SK-N-SH (cell line): ENCODE data around the gene EXOC1. TPM values are rescaled to one million over a fixed set of nuclear protein-coding genes. Genes with fewer than 3 reads are reported as not detected.

Experiments
- CTCF ChIA-PET: fragments of 300-600, 350-600 bp; formaldehyde crosslinking; extraction: SDS; loops from one replicate; lab custom pipeline; 2021; lab: Yijun Ruan, JAX
- POLR2A ChIA-PET: fragments of 350-600 bp; sonication (Branson Sonifier 250); formaldehyde crosslinking; extraction: SDS; loops from one replicate; lab custom pipeline; 2020; ENCODE audit warnings: antibody characterized with exemption, inconsistent platforms; lab: Yijun Ruan, JAX
- DNase-seq: peaks from one replicate; pipeline ENCODE4 v3.0.0; 2012
- H2AFZ ChIP-seq: fragments of 200-600 bp; sonication (generic); 2 replicates; pipeline ENCODE4 v1.8.1; 2016; ENCODE audit warnings: antibody characterized with exemption, mild to moderate bottlenecking, low read depth
- H3F3A ChIP-seq: fragments of 200-600 bp; sonication (generic); replicated peaks from 2 replicates; pipeline ENCODE3; 2016; ENCODE audit warnings: antibody characterized with exemption, mild to moderate bottlenecking; ENCODE audit not compliant: insufficient read depth
- H3K27ac ChIP-seq, 2 experiments: fragments of 200-500 bp in 1 of 2; fragments of 200-600 bp in 1 of 2; sonication (Bioruptor generic) in 1 of 2; sonication (generic), shearing (Covaris generic) in 1 of 2; 2 replicates each; pipeline versions ENCODE4 v1.5.1 to v1.6.1; 2014 to 2016; ENCODE audit warnings: low read depth in 2 of 2, inconsistent platforms in 1 of 2, low read length in 1 of 2, mild to moderate bottlenecking in 1 of 2, mixed read lengths in 1 of 2
- H3K27me3 ChIP-seq: fragments of 200-600 bp; sonication (generic), shearing (Covaris generic); 2 replicates; pipeline ENCODE4 v1.6.1; 2016; ENCODE audit warnings: mixed run types; ENCODE audit not compliant: insufficient read depth
- H3K36me3 ChIP-seq, 2 experiments: fragments of 200-500 bp in 1 of 2; fragments of 200-600 bp in 1 of 2; sonication (Bioruptor generic) in 1 of 2; sonication (generic) in 1 of 2; replicated peaks in 1 of 2; 2 replicates each; pipeline versions ENCODE3 to v1.5.1; 2014 to 2016; ENCODE audit warnings: low read length in 1 of 2, mild to moderate bottlenecking in 1 of 2; ENCODE audit not compliant: insufficient read depth in 2 of 2, control insufficient read depth in 1 of 2
- H3K4me1 ChIP-seq, 2 experiments: fragments of 200-500 bp in 1 of 2; fragments of 200-600 bp in 1 of 2; sonication (Bioruptor generic) in 1 of 2; sonication (generic), shearing (Covaris generic) in 1 of 2; 2 replicates each; pipeline versions ENCODE4 v1.5.1 to v1.6.1; 2014 to 2016; ENCODE audit warnings: low read depth in 1 of 2, low read length in 1 of 2, mixed run types in 1 of 2; ENCODE audit not compliant: insufficient read depth in 2 of 2, control insufficient read depth in 1 of 2
- H3K4me2 ChIP-seq: fragments of 200-600 bp; sonication (generic), shearing (Covaris generic); 2 replicates; pipeline ENCODE4 v1.6.1; 2017; ENCODE audit warnings: mixed run types
- H3K4me3 ChIP-seq, 2 experiments: fragments of 200-500 bp in 1 of 2; fragments of 200-600 bp in 1 of 2; sonication (Bioruptor generic) in 1 of 2; sonication (generic), shearing (Covaris generic) in 1 of 2; 2 replicates each; pipeline versions ENCODE4 v1.5.1 to v1.8.1; 2014 to 2016; ENCODE audit warnings: low read depth in 2 of 2, inconsistent platforms in 1 of 2, low read length in 1 of 2, mild to moderate bottlenecking in 1 of 2, mixed read lengths in 1 of 2, moderate library complexity in 1 of 2
- H3K79me2 ChIP-seq: fragments of 200-600 bp; sonication (generic); 2 replicates; pipeline ENCODE4 v1.8.1; 2017; ENCODE audit warnings: mild to moderate bottlenecking; ENCODE audit not compliant: insufficient read depth
- H3K9ac ChIP-seq: fragments of 200-600 bp; sonication (generic); 2 replicates; pipeline ENCODE4 v1.6.1; 2017; ENCODE audit warnings: mixed run types
- H3K9me2 ChIP-seq: fragments of 200-600 bp; sonication (generic); 2 replicates; pipeline ENCODE4 v1.6.1; 2017; ENCODE audit warnings: mixed run types
- H3K9me3 ChIP-seq: fragments of 200-600 bp; sonication (generic); 2 replicates; pipeline ENCODE4 v1.6.1; 2017; ENCODE audit warnings: mixed run types, mild to moderate bottlenecking, moderate library complexity
- H4K20me1 ChIP-seq: fragments of 200-600 bp; sonication (generic); 2 replicates; pipeline ENCODE4 v1.6.1; 2017; ENCODE audit warnings: mild to moderate bottlenecking, mixed run types; ENCODE audit not compliant: insufficient read depth
- ELF1 ChIP-seq: IDR thresholded peaks from 2 replicates; pipeline ENCODE4 v1.4.0; 2012
- EZH2phosphoT487 ChIP-seq: fragments of 200-600 bp; sonication (generic); IDR thresholded peaks from 2 replicates; pipeline ENCODE4 v1.6.1; 2017; ENCODE audit warnings: low read depth, mixed run types, mild to moderate bottlenecking, antibody characterized with exemption, moderate library complexity, borderline replicate concordance
- GABPA ChIP-seq: IDR thresholded peaks from 2 replicates; pipeline ENCODE4 v1.4.0; 2012; ENCODE audit warnings: low read depth, mild to moderate bottlenecking
- IRF3 ChIP-seq: fragments of 150-350 bp; IDR thresholded peaks from 2 replicates; pipeline ENCODE4 v1.6.1; 2016; ENCODE audit warnings: mild to moderate bottlenecking, low read depth, low read length
- MEF2A ChIP-seq: IDR thresholded peaks from 2 replicates; pipeline ENCODE4 v1.4.0; 2012; ENCODE audit warnings: low read depth, borderline replicate concordance
- MXI1 ChIP-seq: IDR thresholded peaks from 2 replicates; pipeline ENCODE4 v1.6.1; 2012; ENCODE audit warnings: mild to moderate bottlenecking, low read depth, low read length, improper control_type of control experiment
- NFIC ChIP-seq: IDR thresholded peaks from 2 replicates; pipeline ENCODE4 v1.4.0; 2012; ENCODE audit warnings: borderline replicate concordance
- POLR2AphosphoS5 ChIP-seq: IDR thresholded peaks from 2 replicates; pipeline ENCODE4 v1.6.1; 2012; ENCODE audit warnings: low read depth, low read length
- RAD21 ChIP-seq: IDR thresholded peaks from 2 replicates; pipeline ENCODE4 v1.6.1; 2012; ENCODE audit warnings: mild to moderate bottlenecking, low read length
- RXRA ChIP-seq: IDR thresholded peaks from 2 replicates; pipeline ENCODE4 v1.4.0; 2012; ENCODE audit warnings: low read depth, mild to moderate bottlenecking, borderline replicate concordance
- TCF12 ChIP-seq: IDR thresholded peaks from 2 replicates; pipeline ENCODE4 v1.4.0; 2012
- USF2 ChIP-seq: fragments of 150-350 bp; IDR thresholded peaks from 2 replicates; pipeline ENCODE4 v1.6.1; 2017; ENCODE audit warnings: antibody characterized with exemption, low read length, low read depth, borderline replicate concordance
- YY1 ChIP-seq: IDR thresholded peaks from 2 replicates; pipeline ENCODE4 v1.4.0; 2012; ENCODE audit warnings: low read depth, mild to moderate bottlenecking
- WGBS: methylation state at CpG from one replicate; pipeline ENCODE4 v1.1.6; 2017; ENCODE audit warnings: low lambda C conversion rate; 5-methylcytosine and 5-hydroxymethylcytosine counted together
- polyA plus RNA-seq, 3 experiments: library from polyadenylated mRNA; depleted of rRNA; stranded (reverse); fragments of >200 nt; gene quantifications; 2 replicates each; pipeline ENCODE4 v1.2.3, GENCODE V29; 2012
- TF ChIP-seq, protein P1 (sequence below): IDR thresholded peaks from 2 replicates; pipeline ENCODE4 v1.4.0; 2012; ENCODE audit warnings: low read depth, borderline replicate concordance
- TF ChIP-seq, protein P2 (sequence below): IDR thresholded peaks from 2 replicates; pipeline ENCODE4; 2012

EXOC1 gene
- polyA plus RNA-seq, 1 of the 3 experiments (the other 2 are of a cell fraction) = 13.5 TPM

DNA sequence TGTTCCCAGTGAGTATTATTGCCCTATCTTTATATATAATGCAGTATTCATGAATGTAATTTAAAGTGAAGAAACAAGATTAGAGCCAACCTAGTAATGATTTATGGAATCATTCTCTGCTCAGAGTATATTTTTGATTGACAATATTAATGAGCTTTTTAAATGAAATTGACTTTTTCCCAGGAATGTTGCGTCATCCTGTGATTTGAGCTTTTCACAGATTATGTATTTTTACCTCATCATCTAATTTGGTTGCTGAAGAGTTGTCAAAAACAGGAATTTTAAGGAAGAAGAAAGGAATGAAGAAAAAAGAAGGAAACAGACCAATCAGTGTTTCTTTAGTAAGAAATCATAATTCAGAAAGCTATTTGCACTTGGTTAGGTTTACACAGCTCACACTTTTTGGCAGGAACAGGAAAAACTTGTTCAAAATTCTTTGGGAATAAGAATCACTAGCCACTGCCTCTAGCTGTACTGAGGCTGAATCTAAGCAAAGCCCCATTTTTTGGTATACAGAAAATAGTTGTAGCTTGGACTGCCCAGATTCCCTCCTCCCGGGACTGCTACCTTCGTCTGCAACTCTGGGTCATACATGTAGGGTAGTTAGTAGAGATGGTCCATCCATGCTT lies 27.3 kb downstream of the EXOC1 start:
- Histone ChIP-seq H3K9me2 (no peaks in the 10 kb centered on the region), H3K4me3 (no peak overlapping the region), H3K27ac (no peak overlapping the region), H3F3A (no peaks in the 10 kb centered on the region), H3K79me2 (no peaks in the 10 kb centered on the region), H3K9me3 (no peaks in the 10 kb centered on the region), H3K27me3 (no peaks in the 10 kb centered on the region), H3K36me3 (peaks cover 63 to 81% of the 10 kb centered on the region in 2 experiments), H3K4me1 (peaks cover 0 to 7% of the 10 kb centered on the region in 2 experiments; a peak in 2 of 4 replicates), H3K4me2 (no peak overlapping the region), H4K20me1 (no peaks in the 10 kb centered on the region), H2AFZ (no peak overlapping the region), H3K9ac (no peak overlapping the region)
- WGBS = 97% methylated on average over 1 of the region's 3 CpGs
- POLR2A ChIA-PET = no interaction called here
- TF ChIP-seq POLR2AphosphoS5 (no peak), GABPA (no peak), RAD21 (no peak), TCF12 (no peak), RXRA (no peak), IRF3 (no peak), USF2 (no peak), NFIC (no peak), EZH2phosphoT487 (no peak), MXI1 (no peak), ELF1 (no peak), MEF2A (no peak), YY1 (no peak)
- TF ChIP-seq, protein P1, sequence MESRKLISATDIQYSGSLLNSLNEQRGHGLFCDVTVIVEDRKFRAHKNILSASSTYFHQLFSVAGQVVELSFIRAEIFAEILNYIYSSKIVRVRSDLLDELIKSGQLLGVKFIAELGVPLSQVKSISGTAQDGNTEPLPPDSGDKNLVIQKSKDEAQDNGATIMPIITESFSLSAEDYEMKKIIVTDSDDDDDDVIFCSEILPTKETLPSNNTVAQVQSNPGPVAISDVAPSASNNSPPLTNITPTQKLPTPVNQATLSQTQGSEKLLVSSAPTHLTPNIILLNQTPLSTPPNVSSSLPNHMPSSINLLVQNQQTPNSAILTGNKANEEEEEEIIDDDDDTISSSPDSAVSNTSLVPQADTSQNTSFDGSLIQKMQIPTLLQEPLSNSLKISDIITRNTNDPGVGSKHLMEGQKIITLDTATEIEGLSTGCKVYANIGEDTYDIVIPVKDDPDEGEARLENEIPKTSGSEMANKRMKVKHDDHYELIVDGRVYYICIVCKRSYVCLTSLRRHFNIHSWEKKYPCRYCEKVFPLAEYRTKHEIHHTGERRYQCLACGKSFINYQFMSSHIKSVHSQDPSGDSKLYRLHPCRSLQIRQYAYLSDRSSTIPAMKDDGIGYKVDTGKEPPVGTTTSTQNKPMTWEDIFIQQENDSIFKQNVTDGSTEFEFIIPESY = no peak
- TF ChIP-seq, protein P2, sequence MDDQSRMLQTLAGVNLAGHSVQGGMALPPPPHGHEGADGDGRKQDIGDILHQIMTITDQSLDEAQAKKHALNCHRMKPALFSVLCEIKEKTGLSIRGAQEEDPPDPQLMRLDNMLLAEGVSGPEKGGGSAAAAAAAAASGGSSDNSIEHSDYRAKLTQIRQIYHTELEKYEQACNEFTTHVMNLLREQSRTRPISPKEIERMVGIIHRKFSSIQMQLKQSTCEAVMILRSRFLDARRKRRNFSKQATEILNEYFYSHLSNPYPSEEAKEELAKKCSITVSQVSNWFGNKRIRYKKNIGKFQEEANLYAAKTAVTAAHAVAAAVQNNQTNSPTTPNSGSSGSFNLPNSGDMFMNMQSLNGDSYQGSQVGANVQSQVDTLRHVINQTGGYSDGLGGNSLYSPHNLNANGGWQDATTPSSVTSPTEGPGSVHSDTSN = no peak
- no peak for DNase-seq
- CTCF ChIA-PET = interaction anchor here (1.3 kb wide), 1 partner anchor 13 kb away, joined by 7 read pairs; no protein-coding TSS in a partner anchor
